Transverse colon (tissue), 4 donors: Measurements from ENCODE around the gene FBXO47. TPM values are rescaled to one million over a fixed set of nuclear protein-coding genes. Genes with fewer than 3 reads are reported as not detected.

Experiments
- DNase-seq: peaks from one replicate; pipeline ENCODE4 v3.0.0-alpha.2; 2019
- H3K27ac ChIP-seq, 4 donors: fragments of 200-600 bp; sonication (generic); 2 replicates each; pipeline ENCODE4 v1.5.1; 2016 to 2018; ENCODE audit warnings: inconsistent platforms in 4 of 4
- H3K27me3 ChIP-seq: fragments of 200-600 bp; sonication (generic); 2 replicates; pipeline ENCODE4 v1.5.1; 2017; ENCODE audit warnings: inconsistent platforms
- H3K36me3 ChIP-seq, 4 donors: fragments of 200-600 bp; sonication (generic); 2 replicates each; pipeline ENCODE4 v1.5.1; 2017 to 2019; ENCODE audit warnings: inconsistent platforms in 4 of 4
- H3K4me1 ChIP-seq, 4 donors: fragments of 200-600 bp; sonication (generic); 2 replicates each; pipeline ENCODE4 v1.5.1; 2017 to 2020; ENCODE audit warnings: inconsistent platforms in 4 of 4
- H3K4me3 ChIP-seq, 4 donors: fragments of 200-600 bp; sonication (generic); 1 replicate in 1 of 4; 2 replicates in 3 of 4; pipeline versions ENCODE4 v1.5.1 to v1.6.1; 2017 to 2019; ENCODE audit warnings: inconsistent platforms in 4 of 4
- H3K9me3 ChIP-seq, 2 donors: fragments of 200-600 bp; sonication (generic); 2 replicates each; pipeline ENCODE4 v1.5.1; 2017 to 2019; ENCODE audit warnings: inconsistent platforms in 2 of 2
- CTCF ChIP-seq, 5 experiments: fragments of 200-600 bp in 3 of 5; fragments of 450-650 bp in 2 of 5; sonication (generic) in 3 of 5; IDR thresholded peaks; 1 replicate in 2 of 5; 2 replicates in 3 of 5; pipeline ENCODE4 v1.5.1; 2016 to 2017; ENCODE audit warnings: antibody characterized with exemption in 5 of 5, inconsistent platforms in 3 of 5, mild to moderate bottlenecking in 2 of 5, moderate library complexity in 1 of 5
- EP300 ChIP-seq: sonication (generic); formaldehyde crosslinking; IDR thresholded peaks from one replicate; pipeline ENCODE4 v1.6.1; 2017; ENCODE audit warnings: antibody characterized with exemption, low read depth
- POLR2A ChIP-seq: fragments of 450-650 bp; IDR thresholded peaks from one replicate; pipeline ENCODE4 v1.6.1; 2016; ENCODE audit warnings: antibody characterized with exemption, mild to moderate bottlenecking, moderate library complexity
- POLR2AphosphoS5 ChIP-seq, 3 donors: sonication (generic); formaldehyde crosslinking; IDR thresholded peaks; one replicate each; pipeline ENCODE4 v1.6.1; 2016; ENCODE audit warnings: antibody characterized with exemption in 3 of 3
- WGBS, 2 donors: methylation state at CpG; one replicate each; pipeline ENCODE4 v1.1.5; 2018; ENCODE audit warnings: low coverage in 1 of 2; 5-methylcytosine and 5-hydroxymethylcytosine counted together
- in situ Hi-C, 4 donors: fragments of 200-750 bp; cut with MboI; loops; one replicate each; pipeline versions ENCODE4 v1.15.0 to v1.15.1; 2017; ENCODE audit warnings: low sequenced_read_pairs in 3 of 4, low pct_ligation_motif_present in 1 of 4, low pct_unique_long_range_greater_than_20kb in 1 of 4
- intact Hi-C: fragments of 100-400 bp; cut with DNase I; formaldehyde crosslinking; loops from one replicate; pipeline ENCODE4 v1.15.1; 2023; ENCODE audit warnings: low total_unique reads
- total RNA-seq, 4 donors: library from RNA; depleted of rRNA; stranded (reverse); fragments of >200 nt; gene quantifications; one replicate each; pipeline ENCODE4 v1.1.0, GENCODE V29; 2016

The FBXO47 gene
- total RNA-seq, 4 donors from 2014 or later = not detected

- no peak for DNase-seq
- H3K27me3 ChIP-seq = no peaks in the 10 kb centered on the region
- TF ChIP-seq POLR2AphosphoS5 (IDR thresholded peaks at IDR 0.05) (no peak), POLR2A (no peak), CTCF (IDR thresholded peaks at IDR 0.05) (no peak), EP300 (no peak)
- H3K36me3 ChIP-seq = peaks cover 0 to 20% (median 7%) of the 10 kb centered on the region in 4 donors
- intact Hi-C loops (no loop called here), in situ Hi-C loops (no loop called here)
- WGBS, 2 donors = 69% methylated on average over 5 of the region's 5 CpGs; no CpG with 5 or more reads in 1 of the 2 donors
- peak overlapping the region; percentile 40 to 59 (median 58) for H3K27ac ChIP-seq
- no peak overlapping the region for H3K4me3 ChIP-seq
- peaks cover 25 to 73% (median 38%) of the 10 kb centered on the region in 4 donors for H3K4me1 ChIP-seq
- H3K9me3 ChIP-seq = no peaks in the 10 kb centered on the region
Measured at GRCh38 chr17:38893113-38893512, 74.1 kb downstream of the FBXO47 start.

- Histone ChIP-seq H3K27ac (no peak overlapping the region), H3K9me3 (no peaks in the 10 kb centered on the region), H3K27me3 (no peaks in the 10 kb centered on the region), H3K4me1 (peaks cover 20 to 73% (median 34%) of the 10 kb centered on the region in 4 donors), H3K4me3 (no peak overlapping the region), H3K36me3 (peaks cover 0 to 20% (median 7%) of the 10 kb centered on the region in 4 donors)
- WGBS, 2 donors = 88% methylated on average over 13 of the region's 13 CpGs; no CpG with 5 or more reads in 1 of the 2 donors
- DNase-seq = no peak
- intact Hi-C loops (no loop called here), in situ Hi-C loops (no loop called here)
- no peak for TF ChIP-seq POLR2AphosphoS5 (IDR thresholded peaks at IDR 0.05)
- TF ChIP-seq CTCF (IDR thresholded peaks at IDR 0.05) = no peak
- no peak for TF ChIP-seq POLR2A
- TF ChIP-seq EP300 = no peak
Measured at GRCh38 chr17:38892620-38893019, 74.6 kb downstream of the FBXO47 start.

- WGBS, 2 donors = 85% methylated on average over 4 of the region's 4 CpGs; no CpG with 5 or more reads in 1 of the 2 donors
- intact Hi-C loops = no loop called here
- in situ Hi-C loops = no loop called here
- TF ChIP-seq CTCF (IDR thresholded peaks at IDR 0.05) (no peak), POLR2AphosphoS5 (IDR thresholded peaks at IDR 0.05) (no peak), EP300 (no peak), POLR2A (no peak)
- no peaks in the 10 kb centered on the region for H3K9me3 ChIP-seq
- H3K36me3 ChIP-seq = peaks cover 0 to 20% (median 7%) of the 10 kb centered on the region in 4 donors
- no peak for DNase-seq
- H3K27ac ChIP-seq = no peak overlapping the region
- H3K27me3 ChIP-seq = no peaks in the 10 kb centered on the region
- H3K4me3 ChIP-seq = no peak overlapping the region
- peaks cover 15 to 73% (median 32%) of the 10 kb centered on the region in 4 donors for H3K4me1 ChIP-seq
Measured at GRCh38 chr17:38892083-38892482, 75.1 kb downstream of the FBXO47 start.

- 72% methylated on average over 8 of the region's 8 CpGs; no CpG with 5 or more reads in 1 of the 2 donors for WGBS, 2 donors
- Histone ChIP-seq H3K27me3 (no peaks in the 10 kb centered on the region), H3K4me3 (no peak overlapping the region), H3K36me3 (peaks cover 0 to 20% (median 7%) of the 10 kb centered on the region in 4 donors), H3K4me1 (peaks cover 13 to 73% (median 32%) of the 10 kb centered on the region in 4 donors), H3K9me3 (no peaks in the 10 kb centered on the region), H3K27ac (no peak overlapping the region)
- TF ChIP-seq EP300 (no peak), POLR2AphosphoS5 (IDR thresholded peaks at IDR 0.05) (no peak), POLR2A (no peak)
- DNase-seq = no peak
- in situ Hi-C loops (no loop called here), intact Hi-C loops (no loop called here)
Measured at GRCh38 chr17:38891441-38891840, 75.8 kb downstream of the FBXO47 start.

- peaks cover 0 to 20% (median 7%) of the 10 kb centered on the region in 4 donors for H3K36me3 ChIP-seq
- no peak for TF ChIP-seq CTCF (IDR thresholded peaks at IDR 0.05)
- no peak for TF ChIP-seq EP300
- no peak for TF ChIP-seq POLR2AphosphoS5 (IDR thresholded peaks at IDR 0.05)
- no peak for TF ChIP-seq POLR2A
- in situ Hi-C loops (no loop called here), intact Hi-C loops (no loop called here)
- no peak for DNase-seq
- H3K4me3 ChIP-seq = no peak overlapping the region
- no peaks in the 10 kb centered on the region for H3K27me3 ChIP-seq
- H3K9me3 ChIP-seq = no peaks in the 10 kb centered on the region
- H3K27ac ChIP-seq = no peak overlapping the region
- 82% methylated on average over 8 of the region's 8 CpGs; no CpG with 5 or more reads in 1 of the 2 donors for WGBS, 2 donors
- peaks cover 15 to 73% (median 36%) of the 10 kb centered on the region in 4 donors for H3K4me1 ChIP-seq
Measured at GRCh38 chr17:38890410-38890746, 76.8 kb downstream of the FBXO47 start.
